GM19239 (cell line): Measurements from ENCODE around the gene IPO8.
"Not testable (repeated sequence)": the region's sequence is repeated elsewhere in the genome, so short reads cannot be mapped to it uniquely, and the experiment has no call there.

ENCODE experiments used
- DNase-seq: peaks from one replicate; pipeline ENCODE4 v3.0.0; 2011; ENCODE audit warnings: low spot score; ENCODE audit not compliant: insufficient read length
- FAIRE-seq: peaks from 2 replicates; lab custom pipeline; 2011; peaks lifted over from hg19 to GRCh38; lab: Jason Lieb, UNC

IPO8 gene

GRCh38 chr12:30691122-30691879 is 4.4 kb downstream of the IPO8 start:
- FAIRE-seq (no peak), DNase-seq (no peak)

DNA sequence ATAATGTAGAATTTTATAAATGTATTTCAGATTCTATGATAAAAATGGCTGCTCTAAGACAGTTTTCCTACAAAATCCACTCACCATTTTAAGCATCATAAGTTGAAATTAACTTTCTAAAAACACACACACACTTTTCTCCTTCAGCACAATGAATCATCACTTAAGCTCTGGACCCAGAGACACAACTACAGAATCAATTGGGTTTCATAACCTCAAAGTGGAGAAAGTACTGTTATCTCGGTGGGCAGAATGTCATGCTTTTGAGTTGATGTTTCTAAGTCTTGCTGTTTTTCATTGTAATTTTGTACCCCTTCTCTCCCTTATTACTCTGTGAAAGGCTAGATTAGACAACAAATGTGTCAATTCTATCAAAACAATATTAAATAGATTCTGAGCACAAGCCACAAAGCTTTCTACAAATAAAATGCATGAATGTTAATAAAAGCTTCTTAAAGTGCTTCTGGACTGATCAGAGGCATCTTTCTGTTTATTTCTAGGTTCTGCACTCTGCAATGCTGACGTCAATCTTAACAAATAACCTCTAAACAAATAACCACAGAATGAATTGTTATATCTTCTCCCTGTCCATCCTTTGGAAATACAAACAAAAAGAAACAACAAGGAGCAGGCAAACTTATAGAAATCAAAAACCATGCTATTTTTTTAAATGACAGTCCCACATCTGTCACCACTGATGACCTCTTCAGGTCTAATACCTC is 8.2 kb downstream of the IPO8 start:
- no peak for DNase-seq
- no peak for FAIRE-seq

GRCh38 chr12:30679241-30679640 is 16.4 kb downstream of the IPO8 start:
- DNase-seq = no peak
- no peak for FAIRE-seq

DNA sequence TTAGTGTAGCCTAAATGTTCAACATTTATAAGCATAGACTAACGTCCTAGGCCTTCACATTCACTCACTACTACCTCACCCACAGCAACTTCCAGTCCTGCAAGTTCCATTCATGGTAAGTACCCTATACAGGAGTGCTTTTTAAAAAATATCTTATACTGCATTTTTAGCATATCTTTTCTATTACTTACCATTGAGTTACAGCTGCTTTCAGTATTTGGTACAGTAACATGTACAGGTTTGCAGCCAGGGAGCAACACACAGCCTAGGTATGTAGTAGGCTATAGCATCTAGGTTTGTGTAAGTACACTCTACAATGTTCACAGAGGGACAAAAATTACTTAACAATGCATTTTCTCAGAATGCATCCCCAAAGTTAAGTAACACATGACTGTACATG is 17.4 kb downstream of the IPO8 start:
- DNase-seq (no peak), FAIRE-seq (no peak)

DNA sequence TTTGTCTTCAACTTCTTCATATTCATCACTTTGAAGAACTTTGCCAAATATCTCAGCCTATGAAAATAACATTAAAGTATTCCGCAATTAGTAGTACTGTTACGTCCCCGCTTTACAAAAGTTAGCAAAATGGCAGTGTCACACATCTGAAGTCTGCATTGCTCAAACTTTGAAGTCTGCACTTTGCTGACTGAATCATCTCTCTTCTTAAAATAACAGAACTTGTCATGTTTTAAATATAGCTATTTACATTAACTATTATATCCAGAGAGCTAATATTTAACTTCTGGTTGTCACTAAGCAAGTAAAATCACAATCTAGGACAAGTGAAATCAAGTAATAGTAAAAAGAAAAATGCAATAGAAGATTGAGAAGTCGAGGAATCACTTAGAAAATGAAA is 34.5 kb downstream of the IPO8 start:
- DNase-seq = no peak
- no peak for FAIRE-seq

DNA sequence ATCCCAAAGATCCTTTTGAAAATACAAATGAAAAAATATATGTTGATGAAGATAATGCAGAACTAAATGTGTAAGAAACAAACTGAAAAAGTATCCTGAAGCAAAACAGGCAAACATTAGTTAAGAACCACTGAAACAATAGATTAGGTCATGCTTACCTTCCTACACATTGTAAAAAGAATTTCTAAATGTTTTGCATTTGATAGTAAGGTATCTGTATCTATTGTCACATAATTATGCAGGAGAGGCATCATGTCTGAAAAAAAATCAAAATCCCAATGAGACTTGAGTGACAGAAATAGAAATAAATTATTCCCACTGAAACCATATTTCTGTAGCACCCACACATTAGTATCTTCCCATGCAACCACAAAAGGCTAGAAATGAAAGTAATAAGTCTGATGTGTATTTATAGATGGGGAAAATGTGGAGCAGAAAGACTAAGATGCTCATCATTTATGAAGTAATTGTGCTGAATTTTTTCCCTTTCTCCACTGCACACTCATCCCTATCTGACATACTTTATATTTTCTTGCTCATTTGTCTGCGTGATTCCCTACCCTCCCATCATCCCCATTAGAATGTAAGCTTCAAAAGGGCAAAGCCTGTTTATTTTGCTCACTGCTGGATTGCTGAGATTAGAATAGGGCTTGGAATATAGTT is 43.5 kb downstream of the IPO8 start:
- no peak for FAIRE-seq
- DNase-seq = no peak

GRCh38 chr12:30646821-30647220 is 48.8 kb downstream of the IPO8 start:
- FAIRE-seq (no peak), DNase-seq (no peak)

DNA sequence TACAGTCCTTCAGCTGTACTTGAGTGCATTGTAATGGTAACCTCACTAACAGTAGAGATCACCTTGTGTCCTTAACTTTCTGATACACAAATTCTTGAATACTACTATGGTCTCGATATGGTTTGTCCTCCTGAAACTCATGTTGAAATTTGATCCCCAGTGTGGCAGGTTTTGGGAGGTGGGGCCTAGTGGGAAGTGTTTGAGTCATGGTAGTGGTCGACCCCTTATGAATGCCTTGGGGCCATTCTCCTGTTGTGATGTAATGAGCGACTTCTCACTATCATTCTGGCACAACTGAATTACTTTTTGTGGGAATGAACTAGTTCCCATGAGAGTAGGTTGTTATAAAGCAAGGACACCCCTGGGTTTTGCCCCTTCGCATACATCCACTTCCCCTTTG is 52.3 kb downstream of the IPO8 start:
- FAIRE-seq (no peak), DNase-seq (no peak)

- no peak for DNase-seq
- FAIRE-seq = no peak
Measured at GRCh38 chr12:30640392-30640791, 55.3 kb downstream of the IPO8 start.

DNA sequence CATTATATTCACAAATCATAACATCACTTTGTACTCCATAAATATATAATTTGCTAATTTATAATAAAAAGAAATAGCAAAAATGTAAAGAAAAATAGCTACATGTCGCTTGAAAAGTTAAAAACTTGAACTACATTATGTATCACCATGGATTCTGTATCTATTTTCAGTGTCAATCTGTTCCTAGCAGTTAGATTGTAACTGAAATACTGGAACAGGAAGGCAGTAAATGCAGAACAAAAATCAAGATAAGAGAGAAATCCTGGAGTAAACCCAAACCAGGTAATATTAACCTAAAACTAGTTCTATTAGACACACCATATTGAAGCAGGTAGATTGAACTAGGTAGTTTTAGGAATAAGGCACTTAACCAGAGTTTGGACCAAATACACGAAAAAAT is 60.3 kb downstream of the IPO8 start:
- DNase-seq (no peak), FAIRE-seq (no peak)

DNA sequence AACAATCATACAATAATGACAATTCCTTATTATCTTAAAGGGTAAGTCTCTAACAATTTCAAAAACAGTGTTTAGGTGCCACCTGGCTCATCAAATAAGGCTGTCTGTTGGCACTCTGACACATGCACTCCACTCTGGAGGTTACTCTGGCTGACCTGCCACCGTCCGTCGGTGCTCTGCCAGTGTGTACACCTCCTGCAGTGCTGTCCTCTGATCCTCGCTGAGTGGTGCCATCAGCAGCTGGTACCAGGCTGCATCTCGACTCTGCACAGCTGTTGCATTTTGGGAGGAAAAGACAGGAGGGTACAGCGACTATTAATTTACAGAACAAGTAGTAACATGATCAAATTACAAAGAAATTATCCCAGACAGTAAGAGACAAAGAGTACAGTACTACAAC is 63.9 kb downstream of the IPO8 start:
- DNase-seq (no peak), FAIRE-seq (no peak)

GRCh38 chr12:30630979-30631285 is 64.7 kb downstream of the IPO8 start:
- FAIRE-seq (no peak), DNase-seq (no peak)

GRCh38 chr12:30630076-30630978 is 65.3 kb downstream of the IPO8 start:
- DNase-seq (no peak), FAIRE-seq (no peak)

DNA sequence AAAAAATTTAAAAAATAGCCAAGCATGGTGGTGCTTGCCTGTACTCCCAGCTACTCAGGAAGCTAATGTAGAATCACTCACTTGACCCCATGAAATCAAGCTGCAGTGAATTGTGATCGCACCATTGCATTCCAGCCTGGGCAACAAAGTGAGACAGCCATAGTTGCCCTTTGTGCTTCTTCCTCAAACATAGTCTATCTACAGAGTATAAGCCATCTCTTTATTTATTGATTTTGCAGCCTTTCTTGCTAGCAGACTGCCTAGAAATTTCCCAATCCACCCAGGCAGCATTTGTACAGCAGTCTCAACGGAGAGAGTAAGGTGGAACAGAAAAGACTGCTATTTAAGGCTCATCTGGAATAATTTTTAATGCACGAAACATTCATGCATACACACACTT is 68.8 kb downstream of the IPO8 start:
- FAIRE-seq (no peak), DNase-seq (no peak)

DNA sequence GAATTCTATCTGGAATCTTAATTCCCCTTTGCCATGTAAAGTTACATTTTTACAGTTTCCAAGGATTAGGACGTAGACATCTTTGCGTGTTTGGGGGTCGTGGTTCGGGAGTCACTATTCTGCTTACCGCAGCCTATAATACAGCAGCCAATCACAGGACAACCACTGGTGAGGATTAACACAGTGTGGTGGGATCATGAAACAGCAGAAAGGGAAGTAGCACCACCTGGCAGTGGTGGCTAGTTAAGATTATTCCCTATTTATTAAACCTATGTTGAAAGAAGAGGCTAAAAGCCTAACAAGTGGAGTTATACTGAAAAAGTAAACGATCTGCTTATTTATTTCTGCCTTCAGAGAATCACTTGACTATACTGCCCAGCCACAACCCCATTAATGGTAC is 71.7 kb downstream of the IPO8 start:
- FAIRE-seq (no peak), DNase-seq (no peak)

DNA sequence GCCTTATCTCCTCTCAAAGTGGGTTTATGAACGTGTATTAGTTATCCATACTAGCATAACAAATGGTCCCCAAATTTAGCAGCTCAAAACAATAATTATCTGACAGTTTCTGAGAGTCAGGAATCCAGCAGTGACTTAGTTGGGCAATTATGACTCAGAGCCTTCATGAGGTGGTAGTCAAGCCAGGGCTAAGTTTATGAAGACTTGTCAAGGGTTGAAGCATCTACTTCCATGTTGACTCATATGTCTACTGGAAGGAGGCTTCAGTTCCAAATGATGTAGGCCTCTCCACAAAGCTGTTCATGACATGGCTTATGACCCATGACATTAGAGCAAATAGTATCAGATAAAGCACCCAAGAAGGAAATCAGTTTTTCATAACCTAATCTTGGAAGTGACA is 73.2 kb downstream of the IPO8 start:
- FAIRE-seq (peak; percentile 55), DNase-seq (peak; percentile 1)

DNA sequence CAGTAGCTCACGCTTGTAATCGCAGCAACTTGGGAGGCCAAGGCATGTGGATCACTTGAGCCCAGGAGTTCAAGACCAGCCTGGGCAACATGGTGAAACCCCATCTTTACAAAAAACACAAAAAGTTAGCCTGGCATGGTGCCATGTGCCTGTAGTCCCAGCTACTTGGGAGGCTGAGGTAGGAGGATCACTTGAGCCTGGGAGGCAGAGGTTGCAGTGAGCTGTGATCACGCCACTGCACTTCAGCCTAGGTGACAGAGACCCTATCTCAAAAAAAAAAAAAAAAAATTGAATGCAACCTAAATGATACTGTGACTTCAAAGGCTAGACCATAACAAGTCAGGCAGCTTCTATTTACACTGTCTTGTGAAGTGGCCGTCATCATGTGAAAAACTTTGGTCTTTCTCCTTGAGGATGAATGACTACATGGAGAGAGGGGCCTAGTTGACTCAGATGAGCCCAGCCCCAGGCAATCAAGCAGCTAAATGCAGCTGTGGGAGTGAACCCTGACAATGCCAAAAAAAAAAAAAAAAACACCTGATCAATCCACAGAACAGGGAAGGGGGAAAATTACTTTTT is 73.9 kb downstream of the IPO8 start:
- DNase-seq, FAIRE-seq: not testable (repeated sequence)

DNA sequence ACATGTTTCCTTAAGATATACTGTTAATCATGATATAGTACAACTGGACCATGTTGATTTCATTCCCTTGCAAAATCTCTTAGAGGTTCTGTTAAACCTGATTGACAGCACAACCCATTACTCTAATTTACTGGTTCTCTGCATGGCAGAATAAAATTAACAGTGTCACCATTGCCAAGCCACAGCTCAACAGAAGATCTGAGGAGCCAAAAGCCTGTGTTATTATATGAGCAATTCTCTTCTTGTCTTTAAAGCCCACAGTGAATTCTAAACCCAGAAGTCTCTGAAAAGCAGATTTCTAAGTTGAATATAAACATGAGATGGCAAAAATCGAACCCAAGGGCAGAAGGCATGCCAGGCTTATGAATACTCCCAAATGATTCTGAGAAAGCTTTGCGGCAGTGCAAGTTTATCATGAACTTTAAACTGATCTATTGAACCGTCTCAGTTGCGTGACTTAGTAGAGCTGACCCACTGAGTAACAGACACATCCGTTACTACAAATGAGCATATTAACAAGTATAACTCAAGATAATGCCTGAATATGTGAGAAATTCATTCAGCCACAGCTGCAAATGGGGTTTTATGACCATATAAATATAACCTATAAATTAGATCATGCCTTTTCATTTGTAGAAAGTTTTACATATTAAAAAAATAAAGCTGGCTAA is 78.2 kb downstream of the IPO8 start:
- FAIRE-seq = no peak
- no peak for DNase-seq

- no peak for FAIRE-seq
- no peak for DNase-seq
Measured at GRCh38 chr12:30614031-30614430, 81.6 kb downstream of the IPO8 start.
